ENCODE measurements around the gene ACP7. TPM values are rescaled to one million over a fixed set of nuclear protein-coding genes. Genes with fewer than 3 reads are reported as not detected.

ACP7 gene
- total and polyA plus RNA-seq, 10 of the 15 experiments (the other 5 are each of a cell fraction or from before 2014, with no cell fraction given), result not detected

DNA sequence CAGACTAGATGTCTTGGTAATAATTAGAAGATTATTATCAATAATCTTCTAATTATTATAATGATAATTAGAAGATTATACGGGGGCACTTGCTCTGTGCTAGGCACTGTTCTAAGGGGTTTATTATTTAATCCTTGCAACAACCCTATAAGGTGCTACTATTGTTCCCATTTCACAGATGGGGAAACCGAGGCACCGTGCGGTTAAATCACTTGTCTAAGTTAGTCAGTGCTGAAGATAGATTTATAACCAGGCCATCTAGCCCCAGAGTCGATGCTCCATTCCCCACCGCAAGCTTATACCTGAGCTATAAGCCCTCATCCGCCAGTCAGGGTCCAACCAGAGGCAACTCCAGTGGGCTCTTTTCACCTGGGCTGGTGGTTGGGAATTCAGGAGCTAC is 2.0 kb upstream of the ACP7 start:
- RAD21 ChIA-PET (ENCODE audit: unreplicated experiment), result interaction anchor here (0.6 kb wide), 1 partner anchor 231 kb away, joined by 3 read pairs; no protein-coding TSS in a partner anchor
- WGBS (ENCODE audit: insufficient coverage, insufficient replicate concordance, low lambda C conversion rate, missing lambda C conversion rate), result 58% methylated on average over 7 of the region's 7 CpGs
- Histone ChIP-seq H3K79me2 (ENCODE audit: control insufficient read depth, insufficient read depth, low read length) (no peaks in the 10 kb centered on the region), H3K9me3 (replicated peaks; ENCODE audit: control insufficient read depth, insufficient read depth, low read length) (no peaks in the 10 kb centered on the region), H3K36me3 (ENCODE audit: control insufficient read depth in 2 of 2, insufficient read depth in 2 of 2, low read length in 1 of 2) (no peaks in the 10 kb centered on the region), H3K4me3 (no peak overlapping the region), H3K27me3 (replicated peaks in 1 of 2; ENCODE audit: control insufficient read depth in 2 of 2, insufficient read depth in 2 of 2, low read length in 1 of 2) (peaks cover 5 to 12% of the 10 kb centered on the region in 2 experiments; a peak in 3 of 4 replicates), H3K4me1 (ENCODE audit: control insufficient read depth, insufficient read depth, low read length) (no peaks in the 10 kb centered on the region), H3K27ac (ENCODE audit: control insufficient read depth, insufficient read depth) (no peak overlapping the region), H2AFZ (ENCODE audit: control insufficient read depth, low read depth, low read length) (no peak overlapping the region), H4K20me1 (ENCODE audit: control insufficient read depth, insufficient read depth) (no peaks in the 10 kb centered on the region), H3K4me2 (ENCODE audit: control insufficient read depth, insufficient read depth) (no peak overlapping the region), H3K9ac (ENCODE audit: control insufficient read depth, insufficient read depth, low read length) (no peak overlapping the region)
- FAIRE-seq (no peak), ATAC-seq (no peak), DNase-seq (ENCODE audit: low read depth, low spot score) (no peak)
- no TSS peak for BruUV-seq (replicated peaks)
- intact Hi-C loops (cut with micrococcal nuclease; ENCODE audit: unreplicated experiment) (no loop called here), in situ Hi-C loops (cut with MboI) (no loop called here)
- POLR2A ChIA-PET, result no interaction called here
- CTCF ChIA-PET, result no interaction called here
- SMC1A ChIA-PET (ENCODE audit: uncharacterized antibody, unreplicated experiment), result no interaction called here
- TF ChIP-seq, protein P1, sequence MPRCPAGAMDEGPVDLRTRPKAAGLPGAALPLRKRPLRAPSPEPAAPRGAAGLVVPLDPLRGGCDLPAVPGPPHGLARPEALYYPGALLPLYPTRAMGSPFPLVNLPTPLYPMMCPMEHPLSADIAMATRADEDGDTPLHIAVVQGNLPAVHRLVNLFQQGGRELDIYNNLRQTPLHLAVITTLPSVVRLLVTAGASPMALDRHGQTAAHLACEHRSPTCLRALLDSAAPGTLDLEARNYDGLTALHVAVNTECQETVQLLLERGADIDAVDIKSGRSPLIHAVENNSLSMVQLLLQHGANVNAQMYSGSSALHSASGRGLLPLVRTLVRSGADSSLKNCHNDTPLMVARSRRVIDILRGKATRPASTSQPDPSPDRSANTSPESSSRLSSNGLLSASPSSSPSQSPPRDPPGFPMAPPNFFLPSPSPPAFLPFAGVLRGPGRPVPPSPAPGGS (IDR thresholded peaks at IDR 0.05; ENCODE audit: borderline replicate concordance, insufficient read depth, low read depth, low read length, poor library complexity, severe bottlenecking), result no peak
- TF ChIP-seq SMC3 (IDR thresholded peaks at IDR 0.05; ENCODE audit: borderline replicate concordance, low read length), result no peak
- no peak for TF ChIP-seq ZNF207 (IDR thresholded peaks at IDR 0.05; ENCODE audit: borderline replicate concordance)
- TF ChIP-seq TBL1XR1 (IDR thresholded peaks at IDR 0.05; ENCODE audit: low read depth, low read length), result no peak
- no peak for TF ChIP-seq WRNIP1 (IDR thresholded peaks at IDR 0.05; ENCODE audit: borderline replicate concordance, low read depth, low read length)
- TF ChIP-seq HDAC6 (IDR thresholded peaks at IDR 0.05; ENCODE audit: unreplicated experiment), result no peak
- TF ChIP-seq, protein P2, sequence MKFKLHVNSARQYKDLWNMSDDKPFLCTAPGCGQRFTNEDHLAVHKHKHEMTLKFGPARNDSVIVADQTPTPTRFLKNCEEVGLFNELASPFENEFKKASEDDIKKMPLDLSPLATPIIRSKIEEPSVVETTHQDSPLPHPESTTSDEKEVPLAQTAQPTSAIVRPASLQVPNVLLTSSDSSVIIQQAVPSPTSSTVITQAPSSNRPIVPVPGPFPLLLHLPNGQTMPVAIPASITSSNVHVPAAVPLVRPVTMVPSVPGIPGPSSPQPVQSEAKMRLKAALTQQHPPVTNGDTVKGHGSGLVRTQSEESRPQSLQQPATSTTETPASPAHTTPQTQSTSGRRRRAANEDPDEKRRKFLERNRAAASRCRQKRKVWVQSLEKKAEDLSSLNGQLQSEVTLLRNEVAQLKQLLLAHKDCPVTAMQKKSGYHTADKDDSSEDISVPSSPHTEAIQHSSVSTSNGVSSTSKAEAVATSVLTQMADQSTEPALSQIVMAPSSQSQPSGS (IDR thresholded peaks at IDR 0.05; ENCODE audit: low read length), result no peak
- no peak for TF ChIP-seq MYC (IDR thresholded peaks at IDR 0.05; ENCODE audit: insufficient read depth, insufficient read length, insufficient replicate concordance, low read length, severe bottlenecking)
- no peak for TF ChIP-seq SPI1 (IDR thresholded peaks at IDR 0.05; ENCODE audit: borderline replicate concordance, insufficient read depth, low read depth, low read length)
- TF ChIP-seq, protein P3, sequence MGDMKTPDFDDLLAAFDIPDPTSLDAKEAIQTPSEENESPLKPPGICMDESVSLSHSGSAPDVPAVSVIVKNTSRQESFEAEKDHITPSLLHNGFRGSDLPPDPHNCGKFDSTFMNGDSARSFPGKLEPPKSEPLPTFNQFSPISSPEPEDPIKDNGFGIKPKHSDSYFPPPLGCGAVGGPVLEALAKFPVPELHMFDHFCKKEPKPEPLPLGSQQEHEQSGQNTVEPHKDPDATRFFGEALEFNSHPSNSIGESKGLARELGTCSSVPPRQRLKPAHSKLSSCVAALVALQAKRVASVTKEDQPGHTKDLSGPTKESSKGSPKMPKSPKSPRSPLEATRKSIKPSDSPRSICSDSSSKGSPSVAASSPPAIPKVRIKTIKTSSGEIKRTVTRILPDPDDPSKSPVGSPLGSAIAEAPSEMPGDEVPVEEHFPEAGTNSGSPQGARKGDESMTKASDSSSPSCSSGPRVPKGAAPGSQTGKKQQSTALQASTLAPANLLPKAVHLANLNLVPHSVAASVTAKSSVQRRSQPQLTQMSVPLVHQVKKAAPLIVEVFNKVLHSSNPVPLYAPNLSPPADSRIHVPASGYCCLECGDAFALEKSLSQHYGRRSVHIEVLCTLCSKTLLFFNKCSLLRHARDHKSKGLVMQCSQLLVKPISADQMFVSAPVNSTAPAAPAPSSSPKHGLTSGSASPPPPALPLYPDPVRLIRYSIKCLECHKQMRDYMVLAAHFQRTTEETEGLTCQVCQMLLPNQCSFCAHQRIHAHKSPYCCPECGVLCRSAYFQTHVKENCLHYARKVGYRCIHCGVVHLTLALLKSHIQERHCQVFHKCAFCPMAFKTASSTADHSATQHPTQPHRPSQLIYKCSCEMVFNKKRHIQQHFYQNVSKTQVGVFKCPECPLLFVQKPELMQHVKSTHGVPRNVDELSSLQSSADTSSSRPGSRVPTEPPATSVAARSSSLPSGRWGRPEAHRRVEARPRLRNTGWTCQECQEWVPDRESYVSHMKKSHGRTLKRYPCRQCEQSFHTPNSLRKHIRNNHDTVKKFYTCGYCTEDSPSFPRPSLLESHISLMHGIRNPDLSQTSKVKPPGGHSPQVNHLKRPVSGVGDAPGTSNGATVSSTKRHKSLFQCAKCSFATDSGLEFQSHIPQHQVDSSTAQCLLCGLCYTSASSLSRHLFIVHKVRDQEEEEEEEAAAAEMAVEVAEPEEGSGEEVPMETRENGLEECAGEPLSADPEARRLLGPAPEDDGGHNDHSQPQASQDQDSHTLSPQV (IDR thresholded peaks at IDR 0.05), result no peak
- no peak for TF ChIP-seq SIN3A (IDR thresholded peaks at IDR 0.05; ENCODE audit: low read depth, low read length)
- no peak for TF ChIP-seq PML (IDR thresholded peaks at IDR 0.05; ENCODE audit: low read length)
- no peak for TF ChIP-seq MYB (IDR thresholded peaks at IDR 0.05; ENCODE audit: borderline replicate concordance, low read depth, low read length)
- no peak for TF ChIP-seq TCF12 (IDR thresholded peaks at IDR 0.05; ENCODE audit: low read depth, low read length)
- TF ChIP-seq JUND (IDR thresholded peaks at IDR 0.05; ENCODE audit: low read depth, low read length), result no peak
- TF ChIP-seq, protein P4, sequence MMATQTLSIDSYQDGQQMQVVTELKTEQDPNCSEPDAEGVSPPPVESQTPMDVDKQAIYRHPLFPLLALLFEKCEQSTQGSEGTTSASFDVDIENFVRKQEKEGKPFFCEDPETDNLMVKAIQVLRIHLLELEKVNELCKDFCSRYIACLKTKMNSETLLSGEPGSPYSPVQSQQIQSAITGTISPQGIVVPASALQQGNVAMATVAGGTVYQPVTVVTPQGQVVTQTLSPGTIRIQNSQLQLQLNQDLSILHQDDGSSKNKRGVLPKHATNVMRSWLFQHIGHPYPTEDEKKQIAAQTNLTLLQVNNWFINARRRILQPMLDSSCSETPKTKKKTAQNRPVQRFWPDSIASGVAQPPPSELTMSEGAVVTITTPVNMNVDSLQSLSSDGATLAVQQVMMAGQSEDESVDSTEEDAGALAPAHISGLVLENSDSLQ (IDR thresholded peaks at IDR 0.05), result no peak
- TF ChIP-seq EZH2 (IDR thresholded peaks at IDR 0.05; ENCODE audit: borderline replicate concordance, control insufficient read depth, low read depth, low read length), result no peak
